NCI-H69 (cell line): ENCODE results near the gene PTX3.

Experiments used
- DNase-seq: peaks from one replicate; lab custom pipeline; 2025; lab: John Stamatoyannopoulos, UW

The PTX3 gene

GRCh38 chr3:157423337-157423736, 13.3 kb upstream of the PTX3 start:
- no peak for DNase-seq

DNA sequence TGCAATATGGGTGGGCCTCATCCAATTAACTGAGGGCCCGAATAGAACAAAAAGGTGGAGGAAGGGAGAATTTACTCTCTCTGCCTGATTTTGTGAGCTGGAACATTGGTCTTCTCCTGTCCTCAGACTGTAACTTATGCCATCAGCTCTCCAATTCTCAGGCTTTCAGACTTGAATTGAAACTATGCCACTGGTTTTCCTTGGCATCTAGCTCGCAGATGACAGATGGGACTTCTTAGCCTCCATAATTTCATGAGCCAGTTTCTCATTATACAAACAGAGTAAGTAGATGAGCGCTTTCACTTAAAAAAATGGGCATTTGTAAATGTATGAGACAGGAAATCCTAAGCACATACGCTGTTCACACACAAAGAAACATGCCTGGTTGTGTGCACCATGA, 8.7 kb upstream of the PTX3 start:
- DNase-seq: peak; percentile 60

DNA sequence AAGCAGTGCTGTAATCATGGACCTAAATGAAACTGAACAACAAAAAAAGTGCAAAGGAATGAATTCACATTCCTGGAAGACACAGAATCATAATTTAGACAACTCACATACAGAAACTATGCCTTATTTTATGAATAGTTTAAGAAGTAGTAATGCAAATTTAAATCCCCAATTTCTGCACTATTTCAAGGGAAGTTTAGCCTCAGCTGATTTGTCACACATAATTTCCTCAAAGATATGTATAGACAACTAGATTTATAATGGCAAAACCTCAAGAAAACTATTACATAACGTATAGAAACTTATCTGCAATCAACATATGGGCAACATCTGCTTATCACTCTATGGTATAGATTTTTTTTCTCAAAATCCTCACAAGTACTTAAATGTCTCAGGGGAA, 7.8 kb upstream of the PTX3 start:
- no peak for DNase-seq

GRCh38 chr3:157429708-157430107, 6.9 kb upstream of the PTX3 start:
- DNase-seq: no peak

GRCh38 chr3:157438194-157438730, 1.6 kb downstream of the PTX3 start:
- peak; percentile 44 for DNase-seq

DNA sequence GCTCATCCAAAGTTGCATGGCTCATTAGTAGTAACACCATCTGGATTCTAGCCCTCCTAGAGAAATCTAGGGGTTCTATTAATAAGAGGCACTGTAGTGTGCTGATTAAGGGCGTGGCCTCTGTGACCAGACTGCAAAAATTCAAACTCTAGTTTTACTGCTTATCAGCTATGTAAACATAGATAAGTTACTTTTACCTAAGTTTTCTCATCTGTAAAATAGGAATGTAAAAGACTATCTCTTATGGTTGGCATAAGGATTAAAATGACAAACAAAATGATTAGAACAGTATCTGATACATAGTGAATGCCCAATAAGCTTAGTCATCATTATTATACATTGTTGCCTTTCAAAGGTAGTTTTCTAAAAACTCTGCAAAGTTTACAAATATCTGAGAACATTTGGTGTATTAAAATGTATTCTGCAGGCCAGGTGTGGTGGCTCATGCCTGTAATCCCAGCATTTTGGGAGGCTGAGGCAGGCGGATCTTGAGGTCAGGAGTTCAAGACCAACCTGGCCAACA, 4.5 kb downstream of the PTX3 start:
- DNase-seq: no peak

DNA sequence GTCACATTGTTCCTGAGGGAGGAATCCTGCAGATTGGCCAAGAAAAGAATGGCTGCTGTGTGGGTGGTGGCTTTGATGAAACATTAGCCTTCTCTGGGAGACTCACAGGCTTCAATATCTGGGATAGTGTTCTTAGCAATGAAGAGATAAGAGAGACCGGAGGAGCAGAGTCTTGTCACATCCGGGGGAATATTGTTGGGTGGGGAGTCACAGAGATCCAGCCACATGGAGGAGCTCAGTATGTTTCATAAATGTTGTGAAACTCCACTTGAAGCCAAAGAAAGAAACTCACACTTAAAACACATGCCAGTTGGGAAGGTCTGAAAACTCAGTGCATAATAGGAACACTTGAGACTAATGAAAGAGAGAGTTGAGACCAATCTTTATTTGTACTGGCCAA, 6.1 kb downstream of the PTX3 start:
- DNase-seq: no peak

- no peak for DNase-seq
Observed at GRCh38 chr3:157443905-157444796, 7.5 kb downstream of the PTX3 start.

- no peak for DNase-seq
Observed at GRCh38 chr3:157444797-157445184, 8.1 kb downstream of the PTX3 start.

GRCh38 chr3:157445857-157446256, 9.2 kb downstream of the PTX3 start:
- no peak for DNase-seq

- peak; percentile 21 for DNase-seq
Observed at GRCh38 chr3:157447026-157447694, 10.5 kb downstream of the PTX3 start.

- no peak for DNase-seq
Observed at GRCh38 chr3:157452097-157452496, 15.4 kb downstream of the PTX3 start.

DNA sequence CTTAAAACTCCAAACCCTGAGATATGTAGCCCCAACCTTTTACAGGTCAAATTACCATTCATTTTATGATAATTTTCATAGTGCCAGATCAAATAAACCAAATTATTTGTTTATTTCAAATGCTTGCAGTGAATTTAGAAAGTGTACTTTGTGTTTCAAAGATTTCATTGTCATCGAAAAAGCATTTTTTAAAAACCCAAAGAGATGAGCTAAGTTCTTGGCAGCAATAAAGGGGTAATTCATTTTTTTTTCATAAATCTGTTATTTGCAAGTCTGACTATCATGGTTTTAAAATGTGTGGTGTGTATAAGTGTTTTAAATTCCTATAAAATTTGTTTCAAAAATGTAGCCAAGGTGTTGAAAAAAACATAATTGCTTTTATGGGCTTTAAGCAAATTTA, 17.2 kb downstream of the PTX3 start:
- DNase-seq: no peak

GRCh38 chr3:157459706-157460105, 23.1 kb downstream of the PTX3 start:
- DNase-seq: no peak

DNA sequence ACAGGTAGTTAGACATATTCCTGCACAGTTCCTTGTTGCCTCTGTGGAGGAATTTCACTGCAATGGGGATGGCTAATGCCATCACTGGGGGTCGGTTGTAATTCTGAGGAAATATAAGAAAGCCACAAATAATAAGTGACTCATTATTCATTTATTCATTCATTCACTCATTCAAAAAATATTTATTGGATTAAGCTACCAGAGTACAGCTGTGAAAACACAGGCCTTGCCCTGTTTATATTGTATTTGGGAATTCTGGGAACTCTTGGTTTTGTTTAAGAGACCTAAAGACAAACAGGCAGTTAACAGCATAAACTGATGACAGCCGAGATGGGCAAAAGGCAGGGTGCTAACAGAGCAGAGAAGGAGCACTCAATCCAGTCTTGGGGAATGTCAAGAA, 23.6 kb downstream of the PTX3 start:
- no peak for DNase-seq

- DNase-seq: no peak
Observed at GRCh38 chr3:157463816-157464215, 27.2 kb downstream of the PTX3 start.

DNA sequence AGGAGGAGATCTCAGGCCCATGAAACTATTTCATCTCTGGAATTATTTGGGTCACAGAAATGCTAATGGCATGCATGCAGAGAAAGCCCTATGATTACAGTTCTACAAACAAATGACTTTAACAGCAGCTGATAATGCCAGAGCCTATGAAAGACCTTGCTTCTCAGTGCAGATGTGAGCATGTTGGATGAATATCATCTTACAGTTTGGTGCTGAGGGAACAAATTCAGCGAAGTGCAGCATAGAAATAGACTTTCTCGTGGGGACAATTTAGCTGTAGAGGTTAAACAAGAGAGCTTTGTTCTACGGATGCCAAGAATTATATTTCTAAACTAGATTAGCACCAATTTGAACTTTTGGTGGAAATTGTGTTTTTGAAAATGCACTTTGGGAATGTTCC, 27.7 kb downstream of the PTX3 start:
- DNase-seq: peak; percentile 16

DNA sequence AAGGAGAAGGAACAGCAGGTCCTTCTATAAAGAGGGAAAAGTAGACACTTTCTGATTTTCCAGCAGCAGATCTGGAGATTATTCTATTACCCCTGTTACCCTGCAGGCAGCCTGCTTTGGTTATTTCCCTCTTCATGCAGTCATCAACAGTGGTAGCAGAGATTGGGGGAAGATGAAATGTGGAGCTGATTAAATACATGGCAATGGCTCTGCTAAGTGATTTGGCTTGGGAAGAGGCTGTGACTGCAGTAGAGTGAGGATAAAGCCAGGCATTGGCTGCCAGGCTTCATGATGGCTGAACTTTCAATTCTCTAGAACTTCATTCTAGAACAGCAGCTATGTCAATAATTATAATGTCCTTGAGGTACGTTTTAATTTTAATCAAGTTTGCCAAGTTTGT, 29.1 kb downstream of the PTX3 start:
- no peak for DNase-seq

GRCh38 chr3:157467200-157467599, 30.6 kb downstream of the PTX3 start:
- DNase-seq: no peak

DNA sequence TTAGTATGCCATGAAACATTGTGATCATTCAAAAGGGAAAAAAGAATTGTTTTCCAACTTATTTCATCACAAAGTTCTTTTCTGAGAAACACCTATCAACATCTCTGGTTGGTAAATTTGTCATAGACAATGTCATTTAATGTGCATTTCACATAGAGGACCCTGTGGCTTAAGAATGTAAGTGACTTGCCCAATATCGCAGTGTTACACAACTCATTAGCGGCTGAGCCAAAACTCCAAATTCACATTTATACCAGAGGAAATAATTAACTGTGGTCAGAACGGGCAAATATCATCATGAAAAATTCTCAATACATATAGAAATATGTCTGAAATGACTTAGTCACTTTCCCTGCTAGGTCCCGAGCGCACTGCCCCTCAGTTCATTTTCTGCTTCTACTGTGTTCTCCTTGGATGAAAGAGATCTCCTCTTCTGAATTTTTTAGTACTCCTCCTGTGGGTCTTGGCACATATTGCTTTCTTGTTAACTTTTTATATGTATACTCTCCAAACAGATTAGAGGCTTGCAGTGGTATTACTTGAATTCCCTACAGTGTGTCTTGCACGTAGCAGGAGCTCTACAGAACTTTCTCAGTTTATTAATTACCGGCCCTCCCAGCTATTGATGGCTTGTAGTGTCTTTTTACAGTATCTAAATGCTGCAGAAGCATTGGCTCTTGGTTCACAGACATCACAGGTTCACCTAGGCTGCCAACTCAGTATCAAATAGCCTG, 33.1 kb downstream of the PTX3 start:
- no peak for DNase-seq

DNA sequence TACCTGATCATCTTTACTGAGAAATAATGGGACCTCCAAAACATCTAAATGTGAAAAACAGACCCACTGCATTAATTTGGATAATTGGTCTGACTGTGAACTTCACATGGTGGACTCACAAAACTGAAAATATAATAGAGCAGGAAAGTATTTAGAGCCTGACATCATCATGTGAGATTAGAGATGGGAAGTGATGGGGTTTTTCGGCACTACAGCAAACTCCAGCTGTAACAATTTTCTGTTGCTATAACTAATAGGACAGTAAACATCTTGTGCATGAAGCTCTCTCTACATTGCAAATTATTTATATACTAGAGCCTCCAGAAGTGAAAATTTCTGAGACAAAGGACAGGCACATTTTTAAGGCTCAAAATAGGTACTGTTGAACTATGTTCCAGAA, 34.4 kb downstream of the PTX3 start:
- no peak for DNase-seq

DNA sequence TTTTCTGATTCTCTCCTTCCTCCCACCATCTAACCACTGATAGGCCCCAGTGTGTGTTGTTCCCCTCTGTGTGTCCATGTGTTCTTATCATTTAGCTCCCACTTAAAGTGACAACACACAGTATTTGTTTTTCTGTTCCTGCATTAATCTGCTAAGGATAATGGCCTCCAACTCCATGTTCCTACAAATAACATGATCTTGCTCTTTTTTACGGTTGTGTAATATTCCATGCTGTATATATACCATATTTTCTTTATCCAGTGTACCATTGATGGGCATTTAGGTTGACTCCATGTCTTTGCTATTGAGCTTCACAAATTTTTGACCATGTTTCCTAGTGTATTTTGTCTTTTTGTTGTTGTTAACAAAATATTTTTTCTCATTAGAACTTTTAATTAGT, 36.0 kb downstream of the PTX3 start:
- DNase-seq: no peak
